Right ventricle myocardium inferior (tissue), 1 donor: ENCODE measurements around the gene MAGEB4. TPM values are rescaled to one million over a fixed set of nuclear protein-coding genes. Genes with fewer than 3 reads are reported as not detected.

Experiments
- ATAC-seq: fragments of 200-7000 bp; cut with Tn5 transposase; one replicate; pipeline ENCODE4 v1.9.1; 2020; ENCODE audit warnings: mild to moderate bottlenecking, moderate library complexity
- DNase-seq: peaks from one replicate; pipeline ENCODE4 v3.0.0; 2021; ENCODE audit errors: missing footprints
- intact Hi-C: fragments of 100-400 bp; cut with DNase I; formaldehyde crosslinking; loops from one replicate; pipeline ENCODE4 v1.11.0; 2022
- total RNA-seq: library from RNA; stranded (reverse); fragmentation: NEBNext Ultra II Directional; extraction: Animal tissue kit (Norgen Biotek cat#: 25700); gene quantifications from one replicate; pipeline ENCODE4 v1.2.1, GENCODE V29; 2021
- donor health status: DM: no; HTN: yes; CAD: no; lungs with severe emphysema.

Gene MAGEB4
- total RNA-seq, 1 donor from 2014 or later: not detected

DNA sequence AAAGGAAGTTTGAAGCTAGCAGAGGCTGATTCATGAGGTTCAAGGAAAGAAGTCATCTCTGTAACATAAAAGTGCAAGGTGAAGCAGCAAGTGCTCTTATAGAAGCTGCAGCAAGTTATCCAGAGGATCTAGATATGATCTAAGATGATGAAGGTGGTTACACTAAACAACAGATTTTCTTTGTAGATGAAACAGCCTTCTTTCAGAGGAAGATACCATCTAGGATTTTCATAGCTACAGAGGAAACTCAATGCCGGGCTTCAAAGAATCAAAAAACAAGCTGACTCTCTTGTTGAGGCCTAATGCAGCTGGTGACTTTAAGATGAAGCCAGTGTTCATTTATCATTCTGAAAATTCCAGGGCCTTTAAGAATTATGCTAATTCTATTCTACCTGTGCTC, 38.6 kb downstream of the MAGEB4 start:
- no peak for DNase-seq
- no peak for ATAC-seq
- intact Hi-C loops: no loop called here

DNA sequence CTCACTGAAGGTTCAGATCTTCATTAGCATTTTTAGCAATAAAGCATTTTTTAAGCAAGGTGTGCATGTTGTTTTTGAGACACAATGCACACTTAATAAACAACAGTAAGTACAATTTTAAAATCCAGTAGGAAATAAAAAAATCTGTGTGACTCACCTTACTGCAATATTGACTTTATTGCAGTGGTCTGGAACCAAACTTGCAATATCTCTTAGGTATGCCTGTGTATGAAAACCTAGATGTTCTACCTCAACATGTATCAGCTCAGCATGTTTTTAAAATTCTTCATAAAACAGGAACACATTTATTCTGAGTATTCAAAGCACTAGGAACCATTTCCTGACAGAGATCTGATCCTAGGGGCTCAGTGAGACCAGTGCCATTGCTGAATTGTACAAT, 40.7 kb downstream of the MAGEB4 start:
- no peak for ATAC-seq
- intact Hi-C loops: no loop called here
- DNase-seq: no peak

DNA sequence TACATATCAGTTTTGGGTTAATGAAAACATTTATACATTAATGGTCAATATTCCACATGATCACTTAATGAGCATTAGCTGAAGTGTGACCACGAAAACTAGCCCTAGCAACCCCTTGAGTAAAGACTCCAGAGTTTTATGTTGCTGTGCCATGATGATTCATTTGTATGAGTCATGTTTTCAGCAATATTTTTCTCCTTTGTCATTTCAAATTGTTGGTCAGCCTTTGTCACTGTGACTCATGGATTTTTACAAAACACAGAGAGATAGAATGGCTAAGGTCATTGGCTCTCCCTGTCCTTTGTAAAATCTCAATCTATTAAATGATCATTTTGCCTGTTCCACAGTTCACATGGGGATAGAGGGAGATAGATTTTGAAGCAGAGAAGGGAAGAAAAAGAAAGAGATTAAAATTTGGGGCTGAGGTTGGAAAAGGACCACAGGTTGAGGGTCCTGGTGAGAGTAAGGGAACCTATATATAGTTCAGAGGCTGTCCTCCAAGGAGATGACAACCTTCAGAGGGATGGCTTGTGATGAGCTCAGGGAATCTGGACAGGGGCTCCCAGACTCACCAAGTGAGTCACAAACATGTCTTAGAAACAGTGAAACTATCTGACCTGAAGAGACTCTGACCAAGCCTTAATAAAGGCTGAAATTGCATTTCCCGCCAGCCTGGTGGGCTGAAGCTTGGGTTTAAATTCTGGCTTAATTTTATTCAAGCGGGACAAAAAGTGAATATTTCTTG, 41.8 kb downstream of the MAGEB4 start:
- ATAC-seq (no peak), DNase-seq (no peak)
- intact Hi-C loops: no loop called here

Other genes starting within 250 kb of the MAGEB4 start
- not detected for gene MAGEB2, start 26.4 kb upstream of the MAGEB4 start, total RNA-seq
- not detected for gene MAGEB3, start 11.3 kb upstream of the MAGEB4 start, total RNA-seq
- gene MAGEB1, start 5.1 kb downstream of the MAGEB4 start, total RNA-seq: not detected
- not detected for gene NR0B1, start 67.4 kb downstream of the MAGEB4 start, total RNA-seq